ENCODE data around the gene BLMH. TPM values are rescaled to one million over a fixed set of nuclear protein-coding genes. Genes with fewer than 3 reads are reported as not detected.
A peak's percentile ranks its signal among the peaks of the same experiment; 100 is the strongest.

Gene BLMH
- total and polyA plus RNA-seq, 7 donors = 17.0 to 33.0 (median 23.6) TPM

- Histone ChIP-seq H3K27ac (no peak overlapping the region), H3K27me3 (ENCODE audit: insufficient read depth in 3 of 3, low read length in 2 of 3) (peaks cover 3 to 60% (median 23%) of the 10 kb centered on the region in 3 donors), H3K4me3 (no peak overlapping the region), H3K36me3 (ENCODE audit: insufficient read depth in 1 of 2, low read depth in 1 of 2) (no peaks in the 10 kb centered on the region), H3K4me1 (peaks cover 7% of the 10 kb centered on the region), H3K9me3 (no peaks in the 10 kb centered on the region)
- TF ChIP-seq CTCF (IDR thresholded peaks at IDR 0.05) = peak; percentile 29
- peak; percentile 53 to 73 for DNase-seq
- 6 to 12% (median 7%) methylated on average over 10 to 20 of the region's 20 CpGs for WGBS, 3 donors
- intact Hi-C loops (cut with DNase I) = no loop called here
- peak; percentile 70 to 82 (median 78) for ATAC-seq
Observed at GRCh38 chr17:30236766-30237165, 55.0 kb downstream of the BLMH start.

- 56 to 60% (median 59%) methylated on average over 10 of the region's 10 CpGs for WGBS, 3 donors
- Histone ChIP-seq H3K9me3 (no peaks in the 10 kb centered on the region), H3K27me3 (ENCODE audit: insufficient read depth in 3 of 3, low read length in 2 of 3) (peaks cover 3 to 60% (median 23%) of the 10 kb centered on the region in 3 donors), H3K4me3 (peak overlapping the region; percentile 59), H3K27ac (no peak overlapping the region), H3K4me1 (peaks cover 7% of the 10 kb centered on the region), H3K36me3 (ENCODE audit: insufficient read depth in 1 of 2, low read depth in 1 of 2) (no peaks in the 10 kb centered on the region)
- intact Hi-C loops (cut with DNase I) = no loop called here
- DNase-seq = no peak
- no peak for TF ChIP-seq CTCF (IDR thresholded peaks at IDR 0.05)
- no peak for ATAC-seq
Observed at GRCh38 chr17:30236297-30236624, 55.5 kb downstream of the BLMH start.

- peak in 3 of 4 donors; percentile 22 to 66 (median 34) for ATAC-seq
- 2 to 3% (median 2%) methylated on average over 73 to 81 of the region's 82 CpGs for WGBS, 3 donors
- H3K9me3 ChIP-seq = no peaks in the 10 kb centered on the region
- no peak for DNase-seq
- H3K4me1 ChIP-seq = peaks cover 7% of the 10 kb centered on the region
- TF ChIP-seq CTCF (IDR thresholded peaks at IDR 0.05) = no peak
- no peaks in the 10 kb centered on the region for H3K36me3 ChIP-seq (ENCODE audit: insufficient read depth in 1 of 2, low read depth in 1 of 2)
- intact Hi-C loops (cut with DNase I) = no loop called here
- H3K4me3 ChIP-seq = peak within 1 kb of the TSS; percentile 59
- H3K27me3 ChIP-seq (ENCODE audit: insufficient read depth in 3 of 3, low read length in 2 of 3) = peaks cover 3 to 60% (median 24%) of the 10 kb centered on the region in 3 donors
- H3K27ac ChIP-seq = no peak within 1 kb of the TSS
Observed at GRCh38 chr17:30235386-30236296, 56.1 kb downstream of the BLMH start, which contains the start of gene SLC6A4. SLC6A4 (minus strand) TSS chr17:30235697; CDS start chr17:30221958, 13,739 bp downstream.

GRCh38 chr17:30234964-30235363 lies 56.8 kb downstream of the BLMH start:
- ATAC-seq = no peak
- H3K4me3 ChIP-seq = peak overlapping the region; percentile 59
- no peak overlapping the region for H3K27ac ChIP-seq
- intact Hi-C loops (cut with DNase I) = no loop called here
- peaks cover 7% of the 10 kb centered on the region for H3K4me1 ChIP-seq
- TF ChIP-seq CTCF (IDR thresholded peaks at IDR 0.05) = no peak
- WGBS, 3 donors = 23 to 39% (median 29%) methylated on average over 12 of the region's 12 CpGs
- peaks cover 3 to 60% (median 24%) of the 10 kb centered on the region in 3 donors for H3K27me3 ChIP-seq (ENCODE audit: insufficient read depth in 3 of 3, low read length in 2 of 3)
- no peaks in the 10 kb centered on the region for H3K36me3 ChIP-seq (ENCODE audit: insufficient read depth in 1 of 2, low read depth in 1 of 2)
- DNase-seq = no peak
- H3K9me3 ChIP-seq = no peaks in the 10 kb centered on the region

All from psoas muscle (tissue), 8 donors.